Keratinocyte (primary cell): ENCODE data around the gene IGFL1. TPM values are rescaled to one million over a fixed set of nuclear protein-coding genes. Genes with fewer than 3 reads are reported as not detected.

Experiments used
- DNase-seq: peaks from one replicate; pipeline ENCODE4 v3.0.0-alpha.2; 2011; ENCODE audit warnings: low read depth, missing footprints, low spot score
- FAIRE-seq: peaks from 2 replicates; lab custom pipeline; 2011; peaks lifted over from hg19 to GRCh38; lab: Jason Lieb, UNC
- H2AFZ ChIP-seq: 2 replicates; pipeline ENCODE4 v1.6.0; 2012; ENCODE audit warnings: low read length, control low read depth, inconsistent platforms; ENCODE audit not compliant: control insufficient read depth
- H3K27ac ChIP-seq: 2 replicates; pipeline ENCODE4 v1.5.1; 2011; ENCODE audit warnings: low read length; ENCODE audit not compliant: control insufficient read depth, insufficient read depth
- H3K27me3 ChIP-seq: 3 replicates; pipeline ENCODE4 v1.6.0; 2011; ENCODE audit warnings: low read length; ENCODE audit not compliant: control insufficient read depth, insufficient read depth; ENCODE audit errors: extremely low read depth
- H3K36me3 ChIP-seq, 2 experiments: 2 replicates in 1 of 2; 3 replicates in 1 of 2; pipeline ENCODE4 v1.5.1; 2011; ENCODE audit warnings: low read length in 2 of 2, mild to moderate bottlenecking in 1 of 2; ENCODE audit not compliant: control insufficient read depth in 2 of 2, insufficient read depth in 2 of 2; ENCODE audit errors: extremely low read depth in 1 of 2
- H3K4me1 ChIP-seq: 3 replicates; pipeline ENCODE4 v1.5.1; 2011; ENCODE audit warnings: low read length; ENCODE audit not compliant: control insufficient read depth, insufficient read depth; ENCODE audit errors: extremely low read depth
- H3K4me2 ChIP-seq: 3 replicates; pipeline ENCODE4 v1.6.0; 2011; ENCODE audit warnings: low read depth, low read length; ENCODE audit not compliant: control insufficient read depth, insufficient read depth; ENCODE audit errors: extremely low read depth
- H3K4me3 ChIP-seq, 3 experiments: fragments of 200-600 bp in 1 of 3; sonication (generic) in 1 of 3; 2 replicates in 2 of 3; 3 replicates in 1 of 3; pipeline ENCODE4 v1.5.1; 2011 to 2016; ENCODE audit warnings: low read length in 3 of 3, mild to moderate bottlenecking in 3 of 3, control low read depth in 2 of 3, inconsistent platforms in 1 of 3, low read depth in 1 of 3, mixed read lengths in 1 of 3, mixed run types in 1 of 3, moderate library complexity in 1 of 3; ENCODE audit not compliant: control insufficient read depth in 2 of 3, insufficient read depth in 2 of 3; ENCODE audit errors: extremely low read depth in 1 of 3
- H3K79me2 ChIP-seq: 2 replicates; pipeline ENCODE4 v1.6.0; 2012; ENCODE audit warnings: low read length; ENCODE audit not compliant: control insufficient read depth, insufficient read depth
- H3K9ac ChIP-seq: 3 replicates; pipeline ENCODE4 v1.6.0; 2011; ENCODE audit warnings: low read length; ENCODE audit not compliant: control insufficient read depth, insufficient read depth; ENCODE audit errors: extremely low read depth
- H3K9me1 ChIP-seq: 3 replicates; pipeline ENCODE4 v1.6.0; 2011; ENCODE audit warnings: low read length; ENCODE audit not compliant: control insufficient read depth, insufficient read depth; ENCODE audit errors: extremely low read depth
- H3K9me3 ChIP-seq: 2 replicates; pipeline ENCODE4 v1.5.1; 2012; ENCODE audit warnings: low read depth, low read length; ENCODE audit not compliant: control insufficient read depth
- H4K20me1 ChIP-seq: 3 replicates; pipeline ENCODE4 v1.6.0; 2011; ENCODE audit warnings: low read length; ENCODE audit not compliant: control insufficient read depth, insufficient read depth; ENCODE audit errors: extremely low read depth
- EZH2 ChIP-seq: IDR thresholded peaks from one replicate; pipeline ENCODE4 v1.6.1; 2012; ENCODE audit warnings: inconsistent platforms, mild to moderate bottlenecking, low read length, moderate library complexity
- dilution Hi-C: fragments of 300-500 bp; cut with MboI; formaldehyde crosslinking; loops from one replicate; pipeline ENCODE4 v1.7.0; 2020; ENCODE audit warnings: low sequenced_read_pairs; ENCODE audit not compliant: extremely low pct_ligation_motif_present
- polyA plus RNA-seq, 5 experiments: library from polyadenylated mRNA; depleted of rRNA in 3 of 5; stranded (reverse) in 3 of 5; stranded (forward) in 1 of 5; unstranded in 1 of 5; fragments of >200 nt; gene quantifications; 1 replicate in 1 of 5; 2 replicates in 3 of 5; 3 replicates in 1 of 5; pipeline versions ENCODE4 v1.2.1 to v1.2.3, GENCODE V29; 2011 to 2012; ENCODE audit warnings: missing spikeins in 2 of 5, low read depth in 1 of 5, low replicate concordance in 1 of 5
- TF ChIP-seq, protein P1 (sequence below), 3 experiments: IDR thresholded peaks in 1 of 3; conservative IDR thresholded peaks in 1 of 3; optimal IDR thresholded peaks in 1 of 3; 2 replicates in 2 of 3; 3 replicates in 1 of 3; pipeline versions ENCODE3 to v1.5.1; 2011; ENCODE audit warnings: low read length in 3 of 3, mild to moderate bottlenecking in 3 of 3, moderate library complexity in 2 of 3, control low read depth in 1 of 3, inconsistent platforms in 1 of 3; ENCODE audit not compliant: insufficient read depth in 2 of 3; ENCODE audit errors: extremely low read depth in 1 of 3

The IGFL1 gene
- polyA plus RNA-seq, 1 donor (not counting 4 experiments of a cell fraction or from before 2014, with no cell fraction given), result 21.3 TPM

DNA sequence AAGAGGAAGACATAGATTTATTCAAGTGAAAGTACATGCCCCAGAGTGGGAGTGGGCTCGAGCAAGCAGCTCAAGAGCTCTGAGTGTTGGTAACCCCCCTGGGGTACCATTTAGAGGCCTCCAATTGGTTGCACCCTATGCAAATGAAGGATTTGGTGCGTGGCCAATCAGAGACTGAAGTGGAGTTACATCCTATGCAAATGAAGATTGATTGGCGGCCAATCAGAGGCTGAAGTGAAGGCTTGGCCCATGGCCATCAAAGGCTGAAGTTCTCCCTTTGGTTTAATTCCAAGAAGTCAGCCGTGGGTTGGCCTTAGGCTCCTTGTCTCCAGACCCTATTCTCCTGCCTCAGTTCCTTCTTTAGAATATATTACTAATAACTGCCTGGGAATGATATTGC is 12.9 kb upstream of the IGFL1 start:
- Histone ChIP-seq H3K27ac (no peak overlapping the region), H3K36me3 (no peaks in the 10 kb centered on the region), H3K27me3 (peaks cover 8% of the 10 kb centered on the region), H3K9me1 (peaks cover 3% of the 10 kb centered on the region), H3K4me1 (peaks cover 15% of the 10 kb centered on the region), H2AFZ (no peak overlapping the region), H3K9me3 (no peaks in the 10 kb centered on the region), H3K4me3 (no peak overlapping the region), H3K9ac (no peak overlapping the region), H3K79me2 (no peaks in the 10 kb centered on the region), H4K20me1 (no peaks in the 10 kb centered on the region), H3K4me2 (no peak overlapping the region)
- no peak for FAIRE-seq
- TF ChIP-seq, protein P1, sequence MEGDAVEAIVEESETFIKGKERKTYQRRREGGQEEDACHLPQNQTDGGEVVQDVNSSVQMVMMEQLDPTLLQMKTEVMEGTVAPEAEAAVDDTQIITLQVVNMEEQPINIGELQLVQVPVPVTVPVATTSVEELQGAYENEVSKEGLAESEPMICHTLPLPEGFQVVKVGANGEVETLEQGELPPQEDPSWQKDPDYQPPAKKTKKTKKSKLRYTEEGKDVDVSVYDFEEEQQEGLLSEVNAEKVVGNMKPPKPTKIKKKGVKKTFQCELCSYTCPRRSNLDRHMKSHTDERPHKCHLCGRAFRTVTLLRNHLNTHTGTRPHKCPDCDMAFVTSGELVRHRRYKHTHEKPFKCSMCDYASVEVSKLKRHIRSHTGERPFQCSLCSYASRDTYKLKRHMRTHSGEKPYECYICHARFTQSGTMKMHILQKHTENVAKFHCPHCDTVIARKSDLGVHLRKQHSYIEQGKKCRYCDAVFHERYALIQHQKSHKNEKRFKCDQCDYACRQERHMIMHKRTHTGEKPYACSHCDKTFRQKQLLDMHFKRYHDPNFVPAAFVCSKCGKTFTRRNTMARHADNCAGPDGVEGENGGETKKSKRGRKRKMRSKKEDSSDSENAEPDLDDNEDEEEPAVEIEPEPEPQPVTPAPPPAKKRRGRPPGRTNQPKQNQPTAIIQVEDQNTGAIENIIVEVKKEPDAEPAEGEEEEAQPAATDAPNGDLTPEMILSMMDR (optimal IDR thresholded peaks at IDR 0.05 in 1 of 3, IDR thresholded peaks at IDR 0.05 in 1 of 3, conservative IDR thresholded peaks at IDR 0.05 in 1 of 3; ENCODE audit: extremely low read depth in 1 of 3, insufficient read depth in 2 of 3, low read length in 3 of 3), result no peak
- no peak for TF ChIP-seq EZH2
- DNase-seq, result no peak
- dilution Hi-C loops, result no loop called here

DNA sequence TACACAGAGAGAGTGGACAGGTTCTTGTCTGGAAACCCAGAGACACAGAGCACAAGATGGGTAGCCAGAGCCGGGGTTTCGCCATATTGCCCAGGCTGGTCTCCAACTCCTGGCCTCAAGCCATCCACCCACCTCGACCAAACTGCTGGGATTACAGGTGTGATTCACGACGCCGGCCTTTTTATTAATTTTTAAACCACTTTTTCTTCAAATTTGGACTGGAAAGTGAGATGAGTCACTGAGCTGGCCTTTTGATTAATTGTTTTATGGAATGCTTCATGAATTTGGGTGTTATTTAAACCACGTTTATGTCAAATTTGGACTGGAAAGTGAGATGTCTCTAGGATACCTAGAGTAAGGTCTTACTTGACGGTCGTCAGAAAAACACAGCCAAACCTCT is 12.1 kb upstream of the IGFL1 start:
- DNase-seq (no peak), FAIRE-seq (no peak)
- Histone ChIP-seq H3K9me1 (no peaks in the 10 kb centered on the region), H3K9me3 (no peaks in the 10 kb centered on the region), H3K4me1 (peaks cover 15% of the 10 kb centered on the region), H3K4me3 (no peak overlapping the region), H3K27ac (no peak overlapping the region), H3K27me3 (peaks cover 8% of the 10 kb centered on the region), H3K79me2 (no peaks in the 10 kb centered on the region), H3K36me3 (no peaks in the 10 kb centered on the region), H3K4me2 (no peak overlapping the region), H4K20me1 (no peaks in the 10 kb centered on the region), H3K9ac (no peak overlapping the region), H2AFZ (no peak overlapping the region)
- dilution Hi-C loops, result no loop called here
- TF ChIP-seq EZH2, result no peak
- TF ChIP-seq, protein P1 (optimal IDR thresholded peaks at IDR 0.05 in 1 of 3, IDR thresholded peaks at IDR 0.05 in 1 of 3, conservative IDR thresholded peaks at IDR 0.05 in 1 of 3; ENCODE audit: extremely low read depth in 1 of 3, insufficient read depth in 2 of 3, low read length in 3 of 3), result no peak
